OCI-M2 (cell line): ENCODE results near the gene CRHR1.
"Not testable (repeated sequence)": the region's sequence is repeated elsewhere in the genome, so short reads cannot be mapped to it uniquely, and the experiment has no call there.

Experiments
- DNase-seq: peaks from one replicate; lab custom pipeline; 2025; ENCODE audit not compliant: unreplicated experiment; lab: John Stamatoyannopoulos, UW

CRHR1 gene

DNA sequence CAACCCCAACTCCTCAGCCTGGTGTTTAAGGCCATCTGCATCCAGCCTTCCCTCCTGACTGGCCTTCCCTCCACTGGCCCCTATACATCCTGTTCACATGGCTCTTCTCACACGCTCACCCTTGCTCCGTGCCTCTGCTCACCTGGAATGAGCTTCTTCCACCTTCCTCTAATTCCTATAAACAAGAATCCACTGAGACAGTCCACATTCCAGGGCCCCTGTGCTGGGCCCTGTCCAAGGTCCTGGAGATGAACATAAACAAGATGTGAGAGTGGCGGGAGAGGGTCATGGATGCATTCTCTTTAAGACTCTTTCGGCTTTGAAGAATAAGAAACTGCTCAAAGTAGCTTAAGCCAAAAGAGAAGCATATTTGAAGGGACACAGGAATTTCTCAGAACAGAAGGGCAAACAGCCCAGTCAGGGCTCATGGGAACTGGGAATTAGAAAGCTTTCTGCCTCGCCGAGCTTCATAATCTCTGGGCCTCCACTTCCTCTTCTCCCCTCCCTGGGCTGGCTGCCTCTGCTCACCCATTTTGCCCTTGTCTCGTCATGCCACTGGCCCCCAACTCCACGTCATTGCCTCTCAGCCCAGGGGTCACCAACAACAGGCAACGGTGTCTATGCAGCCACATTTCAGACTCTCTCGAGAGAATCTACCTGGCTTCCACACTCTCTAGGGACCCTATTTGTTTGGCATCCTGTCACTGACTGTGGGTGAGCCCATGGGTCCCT lies 74.0 kb downstream of the CRHR1 start:
- no peak for DNase-seq

GRCh38 chr17:45861165-45861564 lies 77.0 kb downstream of the CRHR1 start:
- DNase-seq: no peak

GRCh38 chr17:45862127-45862526 lies 78.0 kb downstream of the CRHR1 start:
- DNase-seq: not testable (repeated sequence)

GRCh38 chr17:45863857-45864654 lies 79.9 kb downstream of the CRHR1 start:
- no peak for DNase-seq

DNA sequence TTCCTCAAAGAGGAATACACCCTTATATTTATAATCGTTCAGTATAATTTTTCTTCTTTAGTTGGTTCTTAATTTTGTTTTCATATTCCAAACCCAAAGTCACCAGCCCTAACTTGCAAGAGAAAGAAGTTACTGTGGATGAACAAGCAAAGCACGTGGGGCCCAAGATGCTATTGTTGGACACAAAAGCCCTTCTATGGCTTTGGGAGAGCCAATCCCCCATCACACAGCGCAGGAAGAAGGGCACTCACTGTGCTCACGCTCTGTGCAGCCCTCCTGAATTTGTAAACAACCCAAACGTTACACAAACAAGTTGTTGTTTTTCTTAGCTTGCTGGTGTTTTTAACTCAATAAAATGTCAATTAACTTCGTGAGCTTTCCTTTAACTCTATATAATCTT lies 83.1 kb downstream of the CRHR1 start:
- DNase-seq: no peak

- no peak for DNase-seq
These were observed 83.6 kb downstream of the CRHR1 start for GRCh38 chr17:45867702-45868101.

DNA sequence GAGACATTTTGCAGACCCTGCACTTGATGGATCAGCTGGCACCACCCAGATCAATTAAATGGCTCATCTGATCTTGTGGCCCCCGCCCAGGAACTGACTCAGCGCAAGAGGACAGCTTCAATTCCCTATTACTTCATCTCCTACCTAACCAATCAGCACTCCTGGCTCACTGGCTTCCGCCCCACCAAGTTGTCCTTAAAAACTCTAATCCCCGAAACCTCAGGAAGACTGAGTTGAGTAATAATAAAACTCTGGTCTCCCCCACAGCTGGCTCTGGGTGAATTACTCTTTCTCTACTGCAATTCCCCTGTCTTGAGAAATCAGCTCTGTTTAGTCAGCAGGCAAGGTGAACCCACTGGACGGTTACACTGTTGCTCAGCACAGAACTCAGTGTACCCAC lies 84.2 kb downstream of the CRHR1 start:
- DNase-seq: no peak

DNA sequence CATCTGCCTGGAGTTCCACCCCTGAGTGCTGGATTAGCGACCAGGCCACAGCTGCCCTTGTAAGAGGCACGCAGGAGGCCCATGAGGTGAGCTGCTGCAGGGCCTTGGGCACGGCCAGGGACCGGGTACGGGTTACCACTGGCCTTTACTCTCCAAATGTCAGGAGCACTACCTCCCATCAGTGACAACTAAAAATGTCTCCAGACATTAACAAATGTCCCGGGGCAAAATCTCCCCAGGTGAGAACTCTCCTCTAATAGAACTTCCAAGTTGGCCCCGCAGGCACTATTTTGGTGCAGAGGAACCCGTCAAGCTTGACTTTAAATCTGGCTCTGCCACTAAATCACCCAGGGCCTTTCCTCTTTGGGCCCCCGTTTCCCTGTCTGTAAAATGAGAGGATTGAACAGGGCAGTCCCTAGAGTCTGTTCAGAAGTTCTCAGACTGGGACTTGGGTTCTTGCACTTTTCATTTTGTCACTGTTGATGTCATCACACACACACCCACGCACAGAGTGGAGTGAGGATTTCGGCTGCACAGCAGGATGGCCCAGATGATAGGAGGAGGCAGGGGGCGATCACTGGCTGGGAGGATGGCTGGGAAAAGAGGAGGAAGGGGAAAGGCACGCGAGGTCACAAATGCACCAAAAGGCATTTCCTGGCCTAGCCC lies 85.7 kb downstream of the CRHR1 start:
- no peak for DNase-seq

GRCh38 chr17:45870342-45870974 lies 86.3 kb downstream of the CRHR1 start:
- DNase-seq: no peak

DNA sequence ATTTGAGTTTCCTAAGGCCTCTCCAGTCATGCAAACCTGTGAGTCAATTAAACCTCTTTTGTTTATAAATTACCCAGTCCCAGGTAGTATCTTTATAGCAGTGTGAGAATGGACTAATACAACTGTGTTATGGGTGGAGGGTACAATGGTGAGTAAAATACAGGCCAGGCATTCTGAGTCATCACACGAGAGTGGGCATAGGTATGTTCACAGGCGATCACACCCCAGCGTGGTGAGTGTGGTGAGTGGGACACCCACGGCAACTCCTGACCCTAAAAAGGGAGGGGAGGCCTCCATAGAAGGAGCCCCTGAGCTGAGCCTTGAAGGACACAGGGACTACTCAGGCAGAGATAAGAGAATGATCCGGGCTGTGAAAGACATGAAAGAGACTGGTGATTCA lies 87.6 kb downstream of the CRHR1 start:
- DNase-seq: no peak

DNA sequence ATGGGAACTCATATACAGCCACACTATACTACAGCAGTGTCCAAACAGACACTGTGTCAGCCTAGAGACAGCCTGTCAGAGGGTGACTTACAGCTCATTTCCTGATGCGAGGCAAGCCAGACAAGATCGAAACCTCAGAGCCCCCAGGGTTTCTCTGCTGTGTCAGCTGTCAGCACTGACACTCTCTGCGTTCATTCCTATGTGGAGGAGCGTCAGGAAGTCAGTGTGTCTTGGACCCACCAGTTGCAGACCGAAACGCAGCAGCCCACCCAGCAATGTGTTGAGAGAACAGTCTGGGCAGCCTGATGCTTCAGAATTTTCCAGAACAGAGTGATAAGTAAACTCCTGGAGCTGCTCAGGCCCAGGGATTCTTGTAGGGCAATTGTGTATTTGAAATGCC lies 89.6 kb downstream of the CRHR1 start:
- no peak for DNase-seq

GRCh38 chr17:45874151-45874550 lies 90.0 kb downstream of the CRHR1 start:
- DNase-seq: no peak

GRCh38 chr17:45876539-45876938 lies 92.4 kb downstream of the CRHR1 start:
- DNase-seq: no peak

GRCh38 chr17:45877467-45877866 lies 93.3 kb downstream of the CRHR1 start:
- DNase-seq: no peak

DNA sequence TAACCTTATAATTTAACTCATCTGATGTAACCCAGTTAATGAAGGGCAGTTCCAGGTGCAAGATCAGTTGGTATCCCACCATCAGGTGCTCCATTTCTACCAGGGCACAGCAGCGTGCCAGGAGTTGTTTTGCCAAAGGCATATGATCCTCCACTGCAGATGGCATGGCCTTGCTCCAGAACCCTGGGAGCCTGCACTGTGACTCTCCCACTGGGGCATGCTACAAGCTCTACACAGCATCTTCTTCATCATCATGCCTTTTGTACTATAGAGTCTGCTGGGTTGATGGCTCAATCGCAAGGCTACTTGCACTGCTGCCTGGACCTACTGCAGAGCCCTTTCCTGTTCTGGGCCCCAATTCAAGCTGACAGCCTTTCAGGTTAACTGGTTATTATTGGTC lies 98.9 kb downstream of the CRHR1 start:
- no peak for DNase-seq
